GM19035 (cell line): ENCODE data around the gene ALDH3A2.
"Not testable (repeated sequence)": the region's sequence is repeated elsewhere in the genome, so short reads cannot be mapped to it uniquely, and the experiment has no call there.

Source experiments
- ATAC-seq: cut with Tn5 transposase; IDR thresholded peaks from one replicate; pipeline ENCODE4 v1.9.1; 2021; ENCODE audit not compliant: unreplicated experiment

ALDH3A2 gene

GRCh38 chr17:19649274-19649541, 657 bp downstream of the ALDH3A2 start:
- no peak for ATAC-seq

- ATAC-seq: no peak
Observed at GRCh38 chr17:19650826-19651225, 2.3 kb downstream of the ALDH3A2 start.

- no peak for ATAC-seq
Observed at GRCh38 chr17:19651451-19652238, 3.1 kb downstream of the ALDH3A2 start.

GRCh38 chr17:19652595-19652994, 4.0 kb downstream of the ALDH3A2 start:
- ATAC-seq: no peak

GRCh38 chr17:19654342-19654886, 5.9 kb downstream of the ALDH3A2 start:
- ATAC-seq: no peak

- ATAC-seq: no peak
Observed at GRCh38 chr17:19654896-19655295, 6.3 kb downstream of the ALDH3A2 start.

GRCh38 chr17:19656336-19656735, 7.8 kb downstream of the ALDH3A2 start:
- ATAC-seq: no peak

- no peak for ATAC-seq
Observed at GRCh38 chr17:19656851-19657581, 8.5 kb downstream of the ALDH3A2 start.

- no peak for ATAC-seq
Observed at GRCh38 chr17:19659366-19660177, 11.0 kb downstream of the ALDH3A2 start.

GRCh38 chr17:19660219-19660870, 11.8 kb downstream of the ALDH3A2 start:
- no peak for ATAC-seq

- no peak for ATAC-seq
Observed at GRCh38 chr17:19661121-19661520, 12.6 kb downstream of the ALDH3A2 start.

GRCh38 chr17:19663097-19663496, 14.5 kb downstream of the ALDH3A2 start:
- ATAC-seq: no peak

- ATAC-seq: no peak
Observed at GRCh38 chr17:19664136-19664820, 15.7 kb downstream of the ALDH3A2 start.

GRCh38 chr17:19664821-19665181, 16.2 kb downstream of the ALDH3A2 start:
- ATAC-seq: no peak

- not testable (repeated sequence) for ATAC-seq
Observed at GRCh38 chr17:19669680-19670079, 21.1 kb downstream of the ALDH3A2 start.

- no peak for ATAC-seq
Observed at GRCh38 chr17:19670908-19671307, 22.4 kb downstream of the ALDH3A2 start.

- ATAC-seq: no peak
Observed at GRCh38 chr17:19671433-19671832, 22.9 kb downstream of the ALDH3A2 start.

GRCh38 chr17:19672009-19672750, 23.6 kb downstream of the ALDH3A2 start:
- no peak for ATAC-seq

- ATAC-seq: no peak
Observed at GRCh38 chr17:19673623-19674022, 25.1 kb downstream of the ALDH3A2 start.

- no peak for ATAC-seq
Observed at GRCh38 chr17:19676896-19677295, 28.3 kb downstream of the ALDH3A2 start.
